GM21529 (cell line): ENCODE data around the gene SLC22A2.

Experiments used
- ATAC-seq: cut with Tn5 transposase; IDR thresholded peaks from one replicate; pipeline ENCODE4 v1.9.1; 2021; ENCODE audit not compliant: unreplicated experiment

The SLC22A2 gene

GRCh38 chr6:160172704-160173103, 85.9 kb downstream of the SLC22A2 start:
- ATAC-seq: no peak

GRCh38 chr6:160170018-160170680, 88.5 kb downstream of the SLC22A2 start:
- no peak for ATAC-seq

- no peak for ATAC-seq
Observed at GRCh38 chr6:160167604-160168399, 90.8 kb downstream of the SLC22A2 start.
